HUES64 (cell line): Measurements from ENCODE around the gene RRM1.
"Not testable (repeated sequence)": the region's sequence is repeated elsewhere in the genome, so short reads cannot be mapped to it uniquely, and the experiment has no call there.

Experiments used
- H3K27ac ChIP-seq: 2 replicates; pipeline ENCODE4 v1.7.0; 2013; ENCODE audit warnings: low read depth, low read length, inconsistent platforms
- H3K27me3 ChIP-seq: 2 replicates; pipeline ENCODE4 v1.6.1; 2013; ENCODE audit warnings: mild to moderate bottlenecking, low read length; ENCODE audit not compliant: insufficient read depth
- H3K36me3 ChIP-seq: 2 replicates; pipeline ENCODE4 v1.6.1; 2013; ENCODE audit warnings: mild to moderate bottlenecking, low read length; ENCODE audit not compliant: insufficient read depth
- H3K4me1 ChIP-seq: 2 replicates; pipeline ENCODE4 v1.6.1; 2013; ENCODE audit warnings: mild to moderate bottlenecking, low read length, moderate library complexity; ENCODE audit not compliant: insufficient read depth
- H3K4me3 ChIP-seq: 2 replicates; pipeline ENCODE4 v1.5.1; 2013; ENCODE audit warnings: mild to moderate bottlenecking, low read length, moderate library complexity
- H3K9ac ChIP-seq: 2 replicates; pipeline ENCODE4 v1.6.1; 2013; ENCODE audit warnings: mild to moderate bottlenecking, low read depth, low read length
- H3K9me3 ChIP-seq: 2 replicates; pipeline ENCODE4 v1.6.1; 2013; ENCODE audit warnings: low read depth, low read length; ENCODE audit not compliant: insufficient read depth
- WGBS: fragments of 150-250, 120-280 bp; methylation state at CpG from one replicate; pipeline ENCODE4 v1.1.7; 2013; ENCODE audit warnings: missing lambda C conversion rate; 5-methylcytosine and 5-hydroxymethylcytosine counted together

Gene RRM1

DNA sequence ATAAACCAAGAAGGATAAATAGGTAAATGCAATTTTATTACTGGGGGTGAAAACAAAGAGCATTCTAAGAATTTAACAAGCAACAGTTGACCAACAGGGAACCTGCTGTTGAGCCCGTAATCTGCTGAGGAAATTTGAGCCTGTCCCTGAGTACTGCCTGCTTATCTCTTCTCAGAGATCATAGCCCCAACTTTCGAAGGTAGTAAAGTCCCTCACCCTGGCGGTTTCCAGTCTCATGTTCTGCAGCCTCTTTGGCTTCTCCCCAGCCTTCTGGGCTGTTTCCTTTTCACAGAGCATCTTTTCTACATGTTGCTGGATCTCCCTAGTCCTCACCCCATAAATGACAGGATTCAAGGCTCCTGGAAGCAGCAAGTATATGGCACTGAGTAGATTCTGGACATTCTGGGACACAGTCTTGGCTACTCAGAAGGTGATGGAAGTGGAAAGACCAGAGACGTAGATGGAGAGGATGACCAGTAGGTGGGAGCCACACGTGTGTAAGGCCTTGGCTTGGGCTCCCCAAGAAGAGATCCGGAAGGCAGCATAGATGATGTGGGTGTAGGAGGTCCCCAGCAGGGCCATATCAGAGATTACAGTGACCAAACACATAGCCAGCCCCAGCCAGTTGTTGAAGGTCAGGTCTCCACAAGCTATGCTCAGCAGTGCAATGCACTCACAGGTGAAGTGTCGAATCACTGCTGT lies 51.6 kb downstream of the RRM1 start:
- Histone ChIP-seq H3K4me3 (no peak overlapping the region), H3K4me1 (no peaks in the 10 kb centered on the region), H3K27ac (no peak overlapping the region), H3K9ac (no peak overlapping the region), H3K9me3 (no peaks in the 10 kb centered on the region), H3K27me3 (no peaks in the 10 kb centered on the region), H3K36me3 (0 out of 2 replicates have a peak, but pooled peaks cover 8% of the 10 kb centered on the region)
- 80% methylated on average over 7 of the region's 7 CpGs for WGBS

DNA sequence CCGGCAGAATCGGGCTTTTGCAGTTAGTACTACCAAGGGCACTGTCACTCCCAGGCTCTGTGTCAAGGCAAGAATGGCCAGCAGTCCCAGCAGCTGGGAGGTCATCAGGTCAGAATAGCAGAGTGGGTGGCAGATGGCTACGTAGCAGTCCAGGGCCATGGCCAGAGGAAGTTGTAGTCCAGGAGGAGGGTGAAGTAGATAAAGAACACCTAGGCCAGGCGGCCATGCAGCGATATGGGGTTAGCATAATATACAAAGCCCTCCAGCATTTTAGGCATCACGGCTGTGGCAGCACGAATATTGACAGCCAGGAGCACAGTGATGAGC lies 52.1 kb downstream of the RRM1 start:
- WGBS = 93% methylated on average over 7 of the region's 7 CpGs
- H3K36me3 ChIP-seq = 0 out of 2 replicates have a peak, but pooled peaks cover 6% of the 10 kb centered on the region

GRCh38 chr11:4154503-4154902 lies 59.9 kb downstream of the RRM1 start:
- Histone ChIP-seq H3K9me3 (no peaks in the 10 kb centered on the region), H3K27ac (no peak overlapping the region), H3K4me1 (no peaks in the 10 kb centered on the region), H3K9ac (no peak overlapping the region), H3K27me3 (no peaks in the 10 kb centered on the region), H3K4me3 (no peak overlapping the region), H3K36me3 (no peaks in the 10 kb centered on the region)

More for the DNA sequence above, 52.1 kb downstream of the RRM1 start:
- Histone ChIP-seq H3K4me1 (no peaks in the 10 kb centered on the region), H3K4me3 (no peak overlapping the region), H3K9me3 (no peaks in the 10 kb centered on the region), H3K9ac (no peak overlapping the region), H3K27me3 (no peaks in the 10 kb centered on the region), H3K27ac (no peak overlapping the region)

DNA sequence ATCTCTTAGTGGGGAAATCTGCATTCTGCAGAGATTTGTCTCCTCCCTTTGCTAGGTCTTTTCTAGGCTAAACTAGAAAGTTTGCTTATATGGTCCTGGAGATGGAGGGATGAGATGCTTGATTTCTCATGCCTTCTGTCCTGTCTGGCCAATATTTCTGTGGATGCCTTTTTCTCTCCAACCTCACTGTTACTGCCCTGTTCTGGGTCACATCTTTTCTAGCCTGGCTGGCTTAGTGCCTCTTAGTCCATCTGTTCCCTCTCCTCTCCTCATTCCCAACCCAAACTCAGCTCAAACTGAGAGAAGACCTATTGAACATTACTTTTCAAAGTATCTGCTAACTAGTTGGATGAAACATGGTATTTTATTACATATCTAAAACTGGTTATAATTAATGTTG lies 62.0 kb downstream of the RRM1 start:
- Histone ChIP-seq H3K27ac (no peak overlapping the region), H3K4me3 (no peak overlapping the region), H3K9me3 (no peaks in the 10 kb centered on the region), H3K4me1 (no peaks in the 10 kb centered on the region), H3K9ac (no peak overlapping the region), H3K27me3 (no peaks in the 10 kb centered on the region), H3K36me3 (no peaks in the 10 kb centered on the region)

DNA sequence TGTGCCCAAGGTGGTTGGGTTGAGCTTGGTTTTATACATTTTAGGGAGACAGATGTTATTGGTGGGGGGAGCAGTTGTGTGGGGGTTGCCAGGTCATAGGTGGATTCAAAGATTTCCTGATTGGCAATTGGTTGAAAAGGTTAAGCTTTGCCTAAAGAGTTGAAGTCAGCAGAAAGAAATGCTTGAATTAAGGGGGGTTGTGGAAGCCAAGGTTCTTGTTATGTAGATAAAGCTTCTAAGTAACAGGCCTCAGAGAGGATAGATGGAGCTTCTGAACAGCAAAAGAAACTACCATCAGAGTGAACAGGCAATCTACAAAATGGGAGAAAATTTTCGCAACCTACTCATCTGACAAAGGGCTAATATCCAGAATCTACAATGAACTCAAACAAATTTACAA lies 64.2 kb downstream of the RRM1 start:
- H3K4me3 ChIP-seq, H3K27me3 ChIP-seq, H3K9ac ChIP-seq, H3K4me1 ChIP-seq, H3K9me3 ChIP-seq, H3K36me3 ChIP-seq: not testable (repeated sequence)
- no CpG with 5 or more reads among the region's 1 CpG for WGBS
- peak overlapping the region; percentile 13; the same call in 1 of the 2 replicates for H3K27ac ChIP-seq

GRCh38 chr11:4161305-4161704 lies 66.7 kb downstream of the RRM1 start:
- no peak overlapping the region for H3K9ac ChIP-seq
- H3K4me3 ChIP-seq = no peak overlapping the region
- no peaks in the 10 kb centered on the region for H3K36me3 ChIP-seq
- no peaks in the 10 kb centered on the region for H3K4me1 ChIP-seq
- WGBS = 92% methylated on average over 1 of the region's 1 CpG
- H3K27ac ChIP-seq = no peak overlapping the region
- no peaks in the 10 kb centered on the region for H3K9me3 ChIP-seq
- peaks cover 31% of the 10 kb centered on the region for H3K27me3 ChIP-seq

DNA sequence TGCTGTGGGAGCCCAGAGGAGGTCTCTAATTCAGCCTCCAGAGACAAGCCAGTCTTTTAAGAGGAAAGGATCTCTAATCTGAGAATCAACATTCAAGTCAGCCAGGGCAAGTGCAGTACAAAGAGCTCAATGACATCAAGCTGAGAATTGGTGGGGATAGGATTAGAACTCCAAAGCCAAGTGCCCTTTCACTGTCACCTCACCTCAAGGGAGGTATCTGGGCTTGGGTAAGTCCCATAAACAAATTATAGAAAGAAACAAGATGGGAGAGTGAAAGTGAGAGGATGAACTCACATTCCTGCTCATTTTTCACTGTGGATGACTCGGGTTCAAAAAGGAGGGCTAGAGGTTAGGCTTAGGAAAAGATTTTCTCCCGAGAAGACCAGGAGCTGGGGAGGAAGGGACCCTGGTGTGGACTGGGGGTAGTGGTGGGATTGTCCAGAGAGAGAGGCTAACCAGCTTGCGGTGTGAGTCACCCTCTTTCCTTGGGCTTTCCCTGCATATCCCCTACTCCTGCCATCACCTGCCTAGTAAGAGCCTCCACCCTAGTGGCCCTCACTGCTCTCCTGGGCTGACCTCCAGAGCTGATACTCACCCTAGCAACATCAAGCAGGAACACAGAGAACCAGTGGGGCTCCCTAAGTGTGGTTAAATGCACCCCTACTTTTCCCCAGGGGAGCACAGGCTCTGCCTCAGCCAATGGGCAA lies 70.4 kb downstream of the RRM1 start:
- H3K4me3 ChIP-seq = no peak overlapping the region
- no peaks in the 10 kb centered on the region for H3K4me1 ChIP-seq
- no peaks in the 10 kb centered on the region; the same call in 1 of the 2 replicates for H3K9me3 ChIP-seq
- no peaks in the 10 kb centered on the region for H3K36me3 ChIP-seq
- 92% methylated on average over 3 of the region's 3 CpGs for WGBS
- peaks cover 44% of the 10 kb centered on the region for H3K27me3 ChIP-seq
- no peak overlapping the region for H3K27ac ChIP-seq
- H3K9ac ChIP-seq = no peak overlapping the region

DNA sequence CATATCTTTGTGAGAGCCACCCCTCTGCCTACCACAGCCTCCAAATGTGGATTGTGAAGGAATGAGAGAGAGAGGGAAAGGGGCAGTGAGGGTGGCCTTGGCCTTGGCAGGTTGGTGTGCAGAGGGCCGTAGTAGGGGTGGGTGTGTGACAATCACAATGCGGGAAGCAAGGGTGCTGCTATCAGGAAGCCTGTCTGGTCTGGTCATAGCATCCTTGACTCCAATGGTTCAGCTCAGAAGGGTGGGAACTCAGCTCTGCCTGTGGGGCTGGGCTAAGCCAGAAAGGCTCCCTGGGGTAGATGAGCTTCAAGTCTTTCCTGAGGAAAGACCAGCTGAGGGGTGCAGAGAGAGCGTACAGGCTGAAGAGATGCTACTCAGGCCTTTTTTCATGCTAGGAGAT lies 72.7 kb downstream of the RRM1 start:
- H3K27me3 ChIP-seq = peaks cover 44% of the 10 kb centered on the region
- H3K9ac ChIP-seq = no peak overlapping the region
- H3K27ac ChIP-seq = no peak overlapping the region
- no peaks in the 10 kb centered on the region; the same call in 1 of the 2 replicates for H3K9me3 ChIP-seq
- no peaks in the 10 kb centered on the region for H3K4me1 ChIP-seq
- H3K4me3 ChIP-seq = no peak overlapping the region
- 93% methylated on average over 3 of the region's 3 CpGs for WGBS
- no peaks in the 10 kb centered on the region for H3K36me3 ChIP-seq

GRCh38 chr11:4167758-4168157 lies 73.2 kb downstream of the RRM1 start:
- Histone ChIP-seq H3K9me3 (no peaks in the 10 kb centered on the region; the same call in 1 of the 2 replicates), H3K4me3 (no peak overlapping the region), H3K27me3 (peaks cover 44% of the 10 kb centered on the region), H3K4me1 (no peaks in the 10 kb centered on the region), H3K36me3 (no peaks in the 10 kb centered on the region), H3K27ac (no peak overlapping the region), H3K9ac (no peak overlapping the region)
- WGBS = 85% methylated on average over 7 of the region's 7 CpGs

DNA sequence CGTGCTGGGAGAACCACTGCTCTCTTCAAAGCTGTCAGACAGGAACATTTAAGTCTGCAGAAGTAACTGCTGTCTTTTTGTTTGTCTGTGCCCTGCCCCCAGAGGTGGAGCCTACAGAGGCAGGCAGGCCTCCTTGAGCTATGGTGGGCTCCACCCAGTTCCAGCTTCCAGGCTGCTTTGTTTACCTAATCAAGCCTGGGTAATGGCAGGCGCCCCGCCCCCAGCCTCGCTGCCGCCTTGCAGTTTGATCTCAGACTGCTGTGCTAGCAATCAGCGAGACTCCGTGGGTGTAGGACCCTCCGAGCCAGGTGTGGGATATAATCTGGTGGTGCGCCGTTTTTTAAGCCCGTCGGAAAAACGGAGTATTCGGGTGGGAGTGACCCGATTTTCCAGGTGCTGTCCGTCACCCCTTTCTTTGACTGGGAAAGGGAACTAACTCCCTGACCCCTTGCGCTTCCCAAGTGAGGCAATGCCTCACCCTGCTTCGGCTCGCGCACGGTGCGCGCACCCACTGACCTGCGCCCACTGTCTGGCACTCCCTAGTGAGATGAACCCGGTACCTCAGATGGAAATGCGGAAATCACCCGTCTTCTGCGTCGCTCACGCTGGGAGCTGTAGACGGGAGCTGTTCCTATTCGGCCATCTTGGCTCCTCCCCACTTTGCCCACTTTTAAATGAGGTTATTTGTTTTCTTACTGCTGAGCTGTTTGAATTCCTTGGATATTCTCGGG lies 81.2 kb downstream of the RRM1 start:
- not testable (repeated sequence) for H3K9ac ChIP-seq, H3K27me3 ChIP-seq, H3K4me1 ChIP-seq, H3K36me3 ChIP-seq, H3K9me3 ChIP-seq, H3K27ac ChIP-seq
- 16% methylated on average over 16 of the region's 33 CpGs for WGBS
- H3K4me3 ChIP-seq = peak overlapping the region; percentile 55

- no peak overlapping the region for H3K9ac ChIP-seq
- no peak overlapping the region for H3K4me3 ChIP-seq
- H3K27ac ChIP-seq = no peak overlapping the region
- H3K4me1 ChIP-seq = no peaks in the 10 kb centered on the region
- H3K27me3 ChIP-seq = no peaks in the 10 kb centered on the region
- 62% methylated on average over 3 of the region's 3 CpGs for WGBS
- no peaks in the 10 kb centered on the region for H3K36me3 ChIP-seq
- no peaks in the 10 kb centered on the region for H3K9me3 ChIP-seq
Observed at GRCh38 chr11:4178813-4179662, 84.4 kb downstream of the RRM1 start.
